ENCODE data around the gene HOOK1.

GRCh38 chr1:59804301-59804700 lies 10.4 kb upstream of the HOOK1 start:
- TF ChIP-seq, protein P1, sequence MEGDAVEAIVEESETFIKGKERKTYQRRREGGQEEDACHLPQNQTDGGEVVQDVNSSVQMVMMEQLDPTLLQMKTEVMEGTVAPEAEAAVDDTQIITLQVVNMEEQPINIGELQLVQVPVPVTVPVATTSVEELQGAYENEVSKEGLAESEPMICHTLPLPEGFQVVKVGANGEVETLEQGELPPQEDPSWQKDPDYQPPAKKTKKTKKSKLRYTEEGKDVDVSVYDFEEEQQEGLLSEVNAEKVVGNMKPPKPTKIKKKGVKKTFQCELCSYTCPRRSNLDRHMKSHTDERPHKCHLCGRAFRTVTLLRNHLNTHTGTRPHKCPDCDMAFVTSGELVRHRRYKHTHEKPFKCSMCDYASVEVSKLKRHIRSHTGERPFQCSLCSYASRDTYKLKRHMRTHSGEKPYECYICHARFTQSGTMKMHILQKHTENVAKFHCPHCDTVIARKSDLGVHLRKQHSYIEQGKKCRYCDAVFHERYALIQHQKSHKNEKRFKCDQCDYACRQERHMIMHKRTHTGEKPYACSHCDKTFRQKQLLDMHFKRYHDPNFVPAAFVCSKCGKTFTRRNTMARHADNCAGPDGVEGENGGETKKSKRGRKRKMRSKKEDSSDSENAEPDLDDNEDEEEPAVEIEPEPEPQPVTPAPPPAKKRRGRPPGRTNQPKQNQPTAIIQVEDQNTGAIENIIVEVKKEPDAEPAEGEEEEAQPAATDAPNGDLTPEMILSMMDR (IDR thresholded peaks at IDR 0.05), result no peak
- no peak for TF ChIP-seq EZH2phosphoT487 (IDR thresholded peaks at IDR 0.05)
